Measurements from ENCODE around the gene FAM120C.

Gene FAM120C

GRCh38 chrX:54134269-54134668, 48.8 kb downstream of the FAM120C start:
- no peak for DNase-seq

DNA sequence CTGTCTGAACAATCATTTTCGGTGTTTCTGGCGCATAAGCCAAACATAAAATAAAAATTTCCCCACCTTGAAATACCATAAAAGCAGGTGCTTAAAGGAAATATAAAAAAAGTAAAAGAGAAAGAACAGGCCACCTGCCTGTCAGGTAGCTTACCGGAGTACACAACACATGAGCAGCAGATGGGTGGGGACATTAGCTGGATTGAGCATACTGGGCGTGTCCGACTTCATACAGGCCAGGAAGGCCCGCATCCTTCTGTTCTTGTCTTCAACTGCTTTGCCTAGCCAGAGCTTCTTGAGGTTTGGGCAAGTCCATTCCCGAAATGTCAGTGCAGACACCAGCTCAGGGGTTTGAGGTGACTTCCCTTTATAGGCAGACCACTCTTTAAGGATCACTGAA, 66.7 kb downstream of the FAM120C start:
- DNase-seq: no peak

GRCh38 chrX:54093571-54093970, 89.5 kb downstream of the FAM120C start:
- no peak for DNase-seq

- no peak for DNase-seq
These were observed 89.9 kb downstream of the FAM120C start for GRCh38 chrX:54093159-54093558.

DNA sequence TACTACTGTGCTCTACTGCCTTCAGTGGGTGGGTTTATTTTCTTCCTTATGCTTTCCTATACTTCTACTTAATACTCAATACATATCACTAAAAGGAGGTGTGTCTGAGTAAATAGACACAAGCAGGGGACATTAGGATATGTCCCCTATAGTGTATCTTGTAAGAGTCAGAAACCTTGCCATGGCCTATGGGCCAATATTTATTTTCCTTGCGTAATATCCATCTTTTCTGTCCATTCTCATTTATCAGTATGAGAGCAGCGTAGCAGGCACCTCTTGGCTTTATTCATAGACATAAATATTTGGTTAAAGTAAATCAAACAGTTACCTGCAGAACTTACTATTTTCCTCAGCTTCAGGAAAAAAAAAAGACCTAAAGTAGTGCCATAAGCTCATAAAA, 92.2 kb downstream of the FAM120C start:
- DNase-seq: no peak

DNA sequence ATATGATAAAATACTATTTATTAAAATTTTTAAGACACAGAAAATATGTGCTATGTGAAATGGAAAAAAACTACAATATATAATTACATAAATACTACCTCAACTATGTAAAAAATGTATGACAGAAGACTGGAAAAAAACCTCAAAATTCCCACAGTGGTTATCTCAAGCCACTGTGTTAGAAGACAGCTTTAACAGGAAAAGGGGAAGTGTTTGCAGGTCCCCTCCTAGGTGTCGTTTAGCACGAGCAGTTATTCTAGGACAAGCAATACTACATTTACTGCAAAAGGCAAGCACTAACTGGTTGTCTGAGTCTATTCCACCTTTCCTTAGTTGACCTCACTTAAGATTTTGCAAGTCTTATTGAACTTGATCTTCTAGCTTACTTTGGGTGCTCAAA, 93.9 kb downstream of the FAM120C start:
- DNase-seq: no peak

DNA sequence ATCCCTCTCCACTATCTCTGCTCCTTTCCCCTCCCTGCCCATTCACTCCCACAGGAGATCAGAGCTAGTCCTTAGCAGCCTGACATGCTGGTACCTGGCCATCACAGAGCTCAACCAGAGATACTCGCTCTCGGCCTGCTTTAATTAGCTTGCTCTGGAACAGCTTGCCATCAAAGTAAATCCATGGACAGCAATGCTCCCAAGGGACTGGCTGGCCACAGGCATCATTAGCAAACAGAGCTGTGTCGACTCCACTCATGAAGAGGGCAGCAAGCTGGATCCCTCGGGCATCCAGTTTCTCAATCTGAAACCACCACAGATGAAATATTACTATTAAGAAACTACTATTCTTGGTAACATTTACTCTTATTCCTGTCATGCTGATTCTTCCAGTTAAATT, 95.4 kb downstream of the FAM120C start:
- DNase-seq: no peak

- no peak for DNase-seq
These were observed 97.4 kb downstream of the FAM120C start for GRCh38 chrX:54085666-54086065.

DNA sequence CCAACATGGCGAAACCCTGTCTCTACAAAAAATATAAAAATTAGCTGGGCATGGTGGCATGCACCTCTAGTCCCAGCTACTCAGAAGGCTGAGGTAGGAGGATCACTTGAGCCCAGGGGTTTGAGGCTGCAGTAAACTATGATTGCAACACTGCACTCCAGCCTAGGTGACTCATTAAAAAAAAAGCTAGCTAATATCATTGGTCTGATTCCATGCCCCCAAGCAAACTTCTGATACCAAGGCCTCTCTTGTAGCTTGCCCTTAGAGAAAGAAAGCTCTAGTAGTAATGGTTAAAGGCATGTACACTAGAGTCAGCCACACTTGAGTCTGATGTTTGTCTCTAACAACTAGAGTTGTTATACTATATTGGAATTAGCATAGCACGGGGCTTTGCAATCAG, 106.2 kb downstream of the FAM120C start:
- DNase-seq: no peak

DNA sequence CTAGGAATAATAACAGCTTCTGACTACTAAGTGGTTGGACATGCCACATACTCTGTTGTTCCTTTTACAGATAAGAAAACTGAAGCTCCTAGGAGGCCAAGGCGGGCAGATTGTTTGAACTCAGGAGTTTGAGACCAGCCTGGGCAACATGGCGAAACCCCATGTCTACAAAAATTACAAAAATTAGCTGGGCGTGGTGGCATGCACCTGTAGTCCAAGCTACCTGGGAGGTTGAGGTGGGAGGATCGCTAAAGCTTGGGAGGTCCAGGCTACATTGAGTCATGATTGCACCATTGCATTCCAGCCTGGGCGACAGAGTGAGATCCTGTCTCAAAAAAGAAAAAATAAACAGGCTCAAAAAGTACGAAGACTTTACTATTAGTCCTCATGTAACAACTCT, 108.2 kb downstream of the FAM120C start:
- DNase-seq: no peak

DNA sequence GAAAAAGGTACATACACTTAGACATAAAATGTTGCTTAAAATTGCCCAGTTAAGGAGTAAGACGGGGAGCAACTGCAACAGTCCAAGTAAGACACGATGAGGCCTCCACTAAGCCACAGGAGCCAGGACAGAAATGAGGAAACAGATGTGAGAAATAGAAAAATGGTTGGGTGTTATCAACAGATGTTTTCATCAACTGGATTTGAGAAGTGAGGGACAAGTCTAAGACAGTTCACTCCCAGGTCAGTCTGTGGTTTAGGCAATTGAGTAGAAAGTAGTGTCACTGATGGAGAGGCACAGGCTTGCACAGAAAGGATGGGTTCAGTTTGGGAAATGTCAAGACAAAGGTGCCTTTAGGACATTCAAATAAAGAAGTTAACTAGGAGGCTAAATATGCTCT, 115.3 kb downstream of the FAM120C start:
- DNase-seq: no peak

- DNase-seq: no peak
These were observed 116.2 kb downstream of the FAM120C start for GRCh38 chrX:54066841-54067240.

GRCh38 chrX:54064564-54064963, 118.5 kb downstream of the FAM120C start:
- no peak for DNase-seq

DNA sequence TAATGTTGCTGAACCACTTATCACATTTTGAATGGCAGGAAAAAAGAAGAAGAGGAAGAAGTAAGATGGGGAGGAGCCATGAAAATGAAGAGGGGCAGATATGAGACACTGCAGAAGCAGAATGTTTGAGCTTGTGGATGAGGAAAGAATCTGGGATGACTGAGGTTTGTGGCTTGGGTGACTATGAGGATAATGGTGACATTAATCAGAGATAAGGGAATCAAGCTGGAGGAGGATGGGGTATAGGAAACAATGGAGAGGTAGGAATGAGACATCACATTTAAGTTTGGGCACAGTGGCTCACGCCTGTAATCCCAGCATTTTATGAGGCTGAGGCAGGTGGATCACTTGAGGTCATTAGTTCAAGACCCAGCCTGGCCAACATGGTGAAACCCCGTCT, 119.7 kb downstream of the FAM120C start:
- no peak for DNase-seq

GRCh38 chrX:54049801-54050200, 133.3 kb downstream of the FAM120C start:
- no peak for DNase-seq

- DNase-seq: no peak
These were observed 134.6 kb downstream of the FAM120C start for GRCh38 chrX:54048412-54048811.

DNA sequence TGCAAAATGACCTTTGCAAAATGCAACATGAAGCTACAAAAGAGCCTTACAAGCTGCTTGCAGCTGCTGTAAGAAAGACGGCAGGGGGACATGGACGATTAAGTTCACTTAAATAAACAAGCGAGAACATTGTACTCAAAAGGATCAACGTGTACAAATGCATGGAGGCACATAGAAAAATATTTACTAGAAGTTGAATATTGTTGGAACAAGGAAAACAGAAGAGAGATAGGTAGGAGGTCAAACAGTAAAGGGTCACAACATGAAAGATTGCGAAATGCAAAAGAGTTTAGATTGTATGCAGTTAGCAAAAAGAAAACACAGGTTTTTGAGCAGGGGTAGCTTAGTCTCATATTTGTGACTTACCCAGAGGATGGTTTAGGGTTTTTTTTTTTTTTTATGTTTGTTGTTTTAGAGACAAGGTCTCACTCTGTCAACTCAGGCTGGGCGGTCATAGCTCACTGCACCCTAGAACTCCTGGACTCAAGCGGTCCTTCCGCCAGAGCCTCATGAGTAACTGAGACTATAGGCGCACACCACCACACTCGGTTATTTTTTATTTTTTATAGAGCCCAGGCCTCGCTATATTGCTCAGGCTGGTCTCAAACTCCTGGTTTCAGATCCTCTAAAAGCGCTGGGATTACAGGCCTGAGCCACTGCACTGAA, 137.4 kb downstream of the FAM120C start:
- no peak for DNase-seq

GRCh38 chrX:54044877-54045338, 138.1 kb downstream of the FAM120C start:
- no peak for DNase-seq

DNA sequence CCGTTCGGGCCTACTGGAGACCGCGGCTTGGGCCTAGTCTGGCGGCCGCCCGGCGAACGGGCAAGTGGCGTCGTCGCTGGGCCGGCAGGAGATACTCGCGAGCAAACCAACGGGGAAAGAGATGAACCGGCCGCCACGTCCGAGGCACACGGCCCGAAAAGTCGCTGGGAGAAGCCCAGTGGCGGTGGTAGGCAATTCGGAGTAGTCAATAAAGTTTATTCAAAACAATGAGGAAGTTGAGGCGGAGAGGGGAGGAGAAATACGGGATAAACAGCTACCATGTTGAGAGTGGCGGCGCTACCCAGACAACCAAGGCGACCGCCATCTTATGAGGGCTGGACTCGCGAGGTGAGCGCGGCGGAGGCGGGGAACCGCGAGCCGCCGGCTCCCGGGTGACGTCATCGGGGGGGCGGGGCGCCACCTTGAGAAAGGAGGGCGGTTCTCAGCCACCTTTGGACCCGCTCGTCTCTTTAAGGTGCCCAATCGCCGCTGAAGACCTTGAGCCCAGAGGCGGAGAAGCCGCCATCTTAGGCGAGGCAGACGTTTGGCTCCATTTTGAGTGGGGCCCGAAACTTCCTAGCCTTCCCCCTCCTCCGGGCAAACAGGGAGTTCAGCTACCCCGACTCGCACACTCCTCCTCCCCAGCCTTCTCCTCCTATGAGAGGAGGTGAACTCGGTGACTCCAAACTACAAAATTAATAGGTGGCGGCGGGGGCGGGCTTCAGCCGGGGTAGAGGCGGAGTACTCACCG, 138.8 kb downstream of the FAM120C start, which contains the start of gene PHF8:
Gene PHF8, minus strand, starts transcription at position 348 of the 751 bp plus-strand sequence. CDS start 1,745 bp downstream, outside the sequence.
- peak; percentile 88 for DNase-seq

DNA sequence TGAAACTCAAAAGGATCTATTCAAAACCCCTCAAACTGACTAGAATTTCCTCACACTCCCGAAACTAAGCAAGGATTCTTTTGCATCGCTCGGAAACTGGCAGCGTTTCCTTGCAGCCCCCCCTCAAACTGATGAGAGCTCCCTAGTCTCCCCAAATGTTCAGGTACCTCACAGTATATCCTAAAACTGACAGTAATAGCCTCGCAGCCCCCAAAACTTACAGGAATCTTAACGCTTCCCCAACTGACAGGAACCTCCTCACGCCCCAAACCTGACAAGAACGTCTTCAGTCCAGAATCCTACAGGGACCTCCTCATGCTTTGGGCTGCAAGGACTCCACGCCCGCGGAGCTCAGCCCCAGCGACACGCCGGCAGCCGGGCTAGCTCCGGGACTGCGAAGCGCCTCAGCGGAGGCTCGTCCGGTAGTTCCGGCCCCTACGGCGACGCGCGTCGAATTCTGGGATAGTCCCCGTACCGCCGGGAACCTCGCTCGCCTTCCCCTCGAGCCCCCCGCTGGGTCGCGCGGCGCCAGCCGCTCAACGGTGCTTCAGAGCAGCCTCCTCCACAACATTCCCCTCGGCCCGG, 139.4 kb downstream of the FAM120C start:
- peak; percentile 36 for DNase-seq

GRCh38 chrX:54043056-54043455, 140.0 kb downstream of the FAM120C start:
- DNase-seq: no peak

GRCh38 chrX:54042609-54043021, 140.4 kb downstream of the FAM120C start:
- DNase-seq: no peak

- DNase-seq: no peak
These were observed 152.7 kb downstream of the FAM120C start for GRCh38 chrX:54030329-54030728.

All from activated gamma-delta T cell (primary cell).